Measurements from ENCODE around the gene ASS1. TPM values are rescaled to one million over a fixed set of nuclear protein-coding genes. Genes with fewer than 3 reads are reported as not detected.

Gene ASS1
- total and polyA plus RNA-seq, 2 of the 13 experiments (the other 11 are each of a cell fraction or from before 2014, with no cell fraction given): 77.6 to 122 TPM

- no peak overlapping the region for H3K4me2 ChIP-seq (ENCODE audit: low read depth, low read length)
- no peaks in the 10 kb centered on the region for H3K9me3 ChIP-seq (ENCODE audit: low read length)
- in situ Hi-C loops (cut with HindIII; ENCODE audit: extremely low pct_ligation_motif_present, low pct_unique_long_range_greater_than_20kb) (no loop called here), intact Hi-C loops (cut with micrococcal nuclease; ENCODE audit: unreplicated experiment) (no loop called here)
- ATAC-seq: peak; percentile 36
- no peaks in the 10 kb centered on the region for H3K36me3 ChIP-seq (replicated peaks in 1 of 2; ENCODE audit: control insufficient read depth in 1 of 2, insufficient read depth in 2 of 2, low read length in 2 of 2)
- DNase-seq (ENCODE audit: low spot score): no peak
- H3K4me3 ChIP-seq (replicated peaks in 1 of 3; ENCODE audit: insufficient read depth in 1 of 3, low read depth in 2 of 3, low read length in 3 of 3): no peak overlapping the region
- H3K4me1 ChIP-seq (ENCODE audit: insufficient read depth, low read length): peaks cover 33% of the 10 kb centered on the region
- no peak overlapping the region for H3K9ac ChIP-seq (ENCODE audit: insufficient read depth, low read depth, low read length)
- no peaks in the 10 kb centered on the region for H4K20me1 ChIP-seq (ENCODE audit: insufficient read depth, low read length)
- ChIA-PET CTCF (ENCODE audit: low intra/inter-chr PET ratio, low total read pairs) (no interaction called here), POLR2A (interaction anchor here (1.0 kb wide), 1 partner anchor 21 kb away, joined by 3 read pairs; no protein-coding TSS in a partner anchor)
- TF ChIP-seq ARID4A (CRISPR knock-in tag; IDR thresholded peaks at IDR 0.05; ENCODE audit: borderline replicate concordance) (0 out of 2 replicates have a peak, but pooled peaks have one; percentile 7), GABPB1 (CRISPR knock-in tag; IDR thresholded peaks at IDR 0.05) (0 out of 2 replicates have a peak, but pooled peaks have one; percentile 4), ZNF768 (CRISPR knock-in tag; IDR thresholded peaks at IDR 0.05) (peak; percentile 30; the same call in 1 of the 2 replicates), ZMAT5 (CRISPR knock-in tag; IDR thresholded peaks at IDR 0.05; ENCODE audit: borderline replicate concordance, low read depth) (no peak)
- no peak overlapping the region for H2AFZ ChIP-seq (ENCODE audit: low read length)
- H3K27ac ChIP-seq (ENCODE audit: extremely low read length, insufficient read depth, low read length): no peak overlapping the region
- WGBS (ENCODE audit: low lambda C conversion rate): 47% methylated on average over 12 of the region's 24 CpGs
- peaks cover 3 to 35% of the 10 kb centered on the region in 2 experiments; a peak in 4 of 5 replicates for H3K27me3 ChIP-seq (ENCODE audit: control insufficient read depth in 1 of 2, insufficient read depth in 2 of 2, low read length in 2 of 2)
- no peak for FAIRE-seq
- BruUV-seq (replicated peaks): no TSS peak
- H3K79me2 ChIP-seq (ENCODE audit: insufficient read depth, low read length): no peaks in the 10 kb centered on the region
Measured at GRCh38 chr9:130424595-130425454, 19.9 kb upstream of the ASS1 start.

All from HepG2 (cell line).